ENCODE results near the gene DNAI1. TPM values are rescaled to one million over a fixed set of nuclear protein-coding genes. Genes with fewer than 3 reads are reported as not detected.

Gene DNAI1
- total RNA-seq, 2 experiments from 2014 or later, result not detected

DNA sequence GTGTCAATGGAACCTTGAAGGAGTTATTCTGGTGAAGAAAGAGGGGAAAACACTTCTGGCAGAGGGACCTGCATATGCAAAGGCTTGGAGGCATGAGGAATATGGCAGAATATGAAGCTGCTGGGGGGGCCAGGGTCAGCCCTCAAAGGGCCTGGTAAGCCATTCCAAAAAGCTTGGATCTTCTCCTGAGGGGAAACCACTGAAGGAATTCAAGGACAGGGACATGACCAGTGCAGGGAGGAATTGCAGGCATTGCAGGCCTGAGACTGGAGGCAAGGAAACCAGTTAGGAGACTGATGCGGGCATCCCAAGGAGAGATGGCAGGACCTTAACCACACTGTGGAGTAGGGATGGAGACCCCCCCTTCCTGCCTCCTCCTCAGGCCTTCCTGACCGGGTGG lies 42.8 kb downstream of the DNAI1 start:
- ChIA-PET CTCF (interaction anchor here (1.5 kb wide), 1 partner anchor 169 kb away, joined by 4 read pairs; no protein-coding TSS in a partner anchor), POLR2A (no interaction called here)
- H3K4me3 ChIP-seq (ENCODE audit: low read length), result no peak overlapping the region
- no peaks in the 10 kb centered on the region for H3K9me3 Mint-ChIP-seq
- no peak overlapping the region for H3K4me3 Mint-ChIP-seq
- TF ChIP-seq, protein P1, sequence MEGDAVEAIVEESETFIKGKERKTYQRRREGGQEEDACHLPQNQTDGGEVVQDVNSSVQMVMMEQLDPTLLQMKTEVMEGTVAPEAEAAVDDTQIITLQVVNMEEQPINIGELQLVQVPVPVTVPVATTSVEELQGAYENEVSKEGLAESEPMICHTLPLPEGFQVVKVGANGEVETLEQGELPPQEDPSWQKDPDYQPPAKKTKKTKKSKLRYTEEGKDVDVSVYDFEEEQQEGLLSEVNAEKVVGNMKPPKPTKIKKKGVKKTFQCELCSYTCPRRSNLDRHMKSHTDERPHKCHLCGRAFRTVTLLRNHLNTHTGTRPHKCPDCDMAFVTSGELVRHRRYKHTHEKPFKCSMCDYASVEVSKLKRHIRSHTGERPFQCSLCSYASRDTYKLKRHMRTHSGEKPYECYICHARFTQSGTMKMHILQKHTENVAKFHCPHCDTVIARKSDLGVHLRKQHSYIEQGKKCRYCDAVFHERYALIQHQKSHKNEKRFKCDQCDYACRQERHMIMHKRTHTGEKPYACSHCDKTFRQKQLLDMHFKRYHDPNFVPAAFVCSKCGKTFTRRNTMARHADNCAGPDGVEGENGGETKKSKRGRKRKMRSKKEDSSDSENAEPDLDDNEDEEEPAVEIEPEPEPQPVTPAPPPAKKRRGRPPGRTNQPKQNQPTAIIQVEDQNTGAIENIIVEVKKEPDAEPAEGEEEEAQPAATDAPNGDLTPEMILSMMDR (IDR thresholded peaks at IDR 0.05), result no peak
- no peaks in the 10 kb centered on the region for H3K27me3 ChIP-seq (ENCODE audit: control insufficient read depth in 1 of 2, insufficient read depth in 2 of 2, low read length in 2 of 2)
- H3K4me1 Mint-ChIP-seq (ENCODE audit: low read depth), result no peaks in the 10 kb centered on the region
- H3K4me1 ChIP-seq (ENCODE audit: insufficient read depth, low read length), result peaks cover 3% of the 10 kb centered on the region
- H3K9me3 ChIP-seq (ENCODE audit: control insufficient read depth in 1 of 2, insufficient read depth in 1 of 2, low read length in 2 of 2), result no peaks in the 10 kb centered on the region
- ATAC-seq (ENCODE audit: poor library complexity) (no peak), DNase-seq (no peak)
- no peaks in the 10 kb centered on the region for H3K36me3 Mint-ChIP-seq (ENCODE audit: low read depth)
- no peak overlapping the region for H3K27ac Mint-ChIP-seq
- no peak overlapping the region for H3K27ac ChIP-seq (ENCODE audit: low read depth in 1 of 2, low read length in 2 of 2)
- peaks cover 13% of the 10 kb centered on the region for H3K27me3 Mint-ChIP-seq
- intact Hi-C loops (cut with DNase I, micrococcal nuclease), result loop anchor here in 1 of 2 experiments (5.0 kb wide), 1 partner anchor 136 kb away; the partner anchor contains the start of gene SIGMAR1
- H3K36me3 ChIP-seq (ENCODE audit: insufficient read depth, low read length), result no peaks in the 10 kb centered on the region

DNA sequence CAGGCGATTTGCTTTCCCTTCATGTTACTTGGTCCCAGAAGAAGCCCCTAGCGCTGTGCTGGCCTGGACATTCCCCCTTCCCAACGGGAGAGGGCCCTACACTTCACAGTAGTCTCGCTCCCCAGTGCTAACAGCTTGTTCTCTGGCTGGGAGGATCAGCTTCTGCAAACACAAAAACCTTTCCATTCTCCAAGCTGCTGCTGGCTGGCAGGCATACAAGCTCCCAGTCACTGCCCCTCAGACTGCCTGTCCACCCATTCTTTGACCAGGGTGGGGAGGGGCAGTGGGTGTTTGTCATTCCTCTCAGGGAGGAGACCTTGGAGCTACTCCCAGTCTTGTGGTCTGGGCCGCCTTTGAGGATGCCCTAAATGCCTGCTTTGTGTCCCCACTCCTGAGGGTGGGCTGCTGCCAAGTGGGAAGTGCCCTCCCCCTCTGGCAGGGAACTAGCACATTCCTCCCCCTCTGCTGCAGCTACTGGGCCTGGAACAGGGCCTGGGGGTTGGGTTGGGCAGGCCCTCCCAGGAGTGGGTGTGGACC lies 43.4 kb downstream of the DNAI1 start:
- H3K36me3 Mint-ChIP-seq (ENCODE audit: low read depth), result no peaks in the 10 kb centered on the region
- H3K4me3 ChIP-seq (ENCODE audit: low read length), result no peak overlapping the region
- no peaks in the 10 kb centered on the region for H3K27me3 ChIP-seq (ENCODE audit: control insufficient read depth in 1 of 2, insufficient read depth in 2 of 2, low read length in 2 of 2)
- intact Hi-C loops (cut with DNase I, micrococcal nuclease), result loop anchor here in 1 of 2 experiments (5.0 kb wide), 1 partner anchor 135 kb away; the partner anchor contains the start of gene SIGMAR1
- no peaks in the 10 kb centered on the region for H3K36me3 ChIP-seq (ENCODE audit: insufficient read depth, low read length)
- TF ChIP-seq, protein P1 (IDR thresholded peaks at IDR 0.05), result no peak
- H3K4me1 Mint-ChIP-seq (ENCODE audit: low read depth), result no peaks in the 10 kb centered on the region
- peaks cover 3% of the 10 kb centered on the region for H3K4me1 ChIP-seq (ENCODE audit: insufficient read depth, low read length)
- H3K27ac ChIP-seq (ENCODE audit: low read depth in 1 of 2, low read length in 2 of 2), result no peak overlapping the region
- ChIA-PET POLR2A (no interaction called here), CTCF (no interaction called here)
- no peak overlapping the region for H3K27ac Mint-ChIP-seq
- H3K9me3 Mint-ChIP-seq, result no peaks in the 10 kb centered on the region
- DNase-seq (no peak), ATAC-seq (ENCODE audit: poor library complexity) (no peak)
- H3K9me3 ChIP-seq (ENCODE audit: control insufficient read depth in 1 of 2, insufficient read depth in 1 of 2, low read length in 2 of 2), result no peaks in the 10 kb centered on the region
- no peak overlapping the region for H3K4me3 Mint-ChIP-seq
- peaks cover 13% of the 10 kb centered on the region for H3K27me3 Mint-ChIP-seq

DNA sequence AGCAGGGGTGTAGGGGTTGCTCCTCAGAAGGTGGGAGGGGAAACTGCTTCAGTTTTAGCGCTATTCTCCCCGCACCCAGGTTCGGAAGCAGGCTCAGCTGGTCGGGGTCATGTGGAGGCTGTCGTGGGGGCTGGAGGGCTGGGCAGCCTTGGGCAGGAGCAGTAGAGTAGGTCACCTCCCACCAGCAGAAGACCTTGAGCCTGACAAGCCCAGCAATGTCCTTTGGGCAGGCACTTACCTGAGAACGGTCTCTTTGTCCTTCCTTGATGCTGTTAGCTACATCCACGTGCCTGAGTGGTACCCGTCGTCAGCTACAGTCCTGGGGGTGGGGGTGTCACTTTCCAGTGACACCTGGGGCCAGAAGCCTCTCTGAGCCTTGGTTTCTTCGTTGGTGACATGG lies 43.9 kb downstream of the DNAI1 start:
- Histone ChIP-seq H3K36me3 (ENCODE audit: insufficient read depth, low read length) (no peaks in the 10 kb centered on the region), H3K4me3 (ENCODE audit: low read length) (no peak overlapping the region), H3K27me3 (ENCODE audit: control insufficient read depth in 1 of 2, insufficient read depth in 2 of 2, low read length in 2 of 2) (no peaks in the 10 kb centered on the region), H3K9me3 (ENCODE audit: control insufficient read depth in 1 of 2, insufficient read depth in 1 of 2, low read length in 2 of 2) (no peaks in the 10 kb centered on the region), H3K27ac (ENCODE audit: low read depth in 1 of 2, low read length in 2 of 2) (no peak overlapping the region), H3K4me1 (ENCODE audit: insufficient read depth, low read length) (peaks cover 3% of the 10 kb centered on the region)
- Mint-ChIP-seq H3K4me1 (ENCODE audit: low read depth) (no peaks in the 10 kb centered on the region), H3K27me3 (peaks cover 13% of the 10 kb centered on the region), H3K36me3 (ENCODE audit: low read depth) (no peaks in the 10 kb centered on the region), H3K4me3 (no peak overlapping the region), H3K9me3 (no peaks in the 10 kb centered on the region), H3K27ac (no peak overlapping the region)
- intact Hi-C loops (cut with DNase I, micrococcal nuclease), result loop anchor here in 1 of 2 experiments (5.0 kb wide), 1 partner anchor 135 kb away; the partner anchor contains the start of gene SIGMAR1
- DNase-seq (no peak), ATAC-seq (ENCODE audit: poor library complexity) (no peak)
- ChIA-PET CTCF (interaction anchor here (0.9 kb wide), 1 partner anchor 99 kb away, joined by 3 read pairs; no protein-coding TSS in a partner anchor), POLR2A (no interaction called here)
- TF ChIP-seq, protein P1 (IDR thresholded peaks at IDR 0.05), result no peak

All from CD4-positive, alpha-beta T cell (primary cell).